Measurements from ENCODE around the gene KCNQ1. TPM values are rescaled to one million over a fixed set of nuclear protein-coding genes. Genes with fewer than 3 reads are reported as not detected.
A peak's percentile ranks its signal among the peaks of the same experiment; 100 is the strongest.

Gene KCNQ1
- total RNA-seq, 1 experiment from 2014 or later = 2.3 TPM

- Histone ChIP-seq H3K9ac (ENCODE audit: extremely low read depth, insufficient read length, low read length) (no peak overlapping the region), H3K18ac (ENCODE audit: insufficient read length, low read depth, low read length) (no peak overlapping the region), H3K79me2 (ENCODE audit: insufficient read depth, low read length) (no peaks in the 10 kb centered on the region), H3K56ac (ENCODE audit: insufficient read length, low read depth, low read length) (no peak overlapping the region), H4K8ac (replicated peaks; ENCODE audit: insufficient read length, low read depth, low read length) (no peak overlapping the region), H2BK15ac (ENCODE audit: low read depth, low read length) (no peak overlapping the region), H3K4ac (ENCODE audit: low read depth, low read length) (no peak overlapping the region), H2BK120ac (ENCODE audit: low read depth, low read length, poor library complexity, severe bottlenecking) (no peak overlapping the region), H3K4me2 (ENCODE audit: insufficient read depth, insufficient read length, low read length) (no peak overlapping the region), H2AFZ (ENCODE audit: low read length) (no peak overlapping the region), H2BK5ac (ENCODE audit: insufficient read length, low read length) (no peak overlapping the region), H3K27me3 (ENCODE audit: insufficient read depth, low read length) (no peaks in the 10 kb centered on the region; the same call in 1 of the 2 replicates), H3K79me1 (ENCODE audit: insufficient read depth, low read depth, low read length, poor library complexity, severe bottlenecking) (no peaks in the 10 kb centered on the region), H3K4me1 (ENCODE audit: insufficient read depth, low read length) (no peaks in the 10 kb centered on the region), H2AK5ac (ENCODE audit: insufficient read length, low read length) (no peak overlapping the region), H2BK20ac (ENCODE audit: low read depth, low read length, poor library complexity, severe bottlenecking) (no peak overlapping the region), H3K9me3 (ENCODE audit: control insufficient read depth, low read depth, low read length) (no peaks in the 10 kb centered on the region), H3K27ac (ENCODE audit: insufficient read length, low read depth, low read length) (no peak overlapping the region), H4K5ac (ENCODE audit: insufficient read length, low read depth, low read length) (no peak overlapping the region), H3K23me2 (ENCODE audit: insufficient read length, low read depth, low read length, poor library complexity, severe bottlenecking) (no peaks in the 10 kb centered on the region), H3K23ac (ENCODE audit: insufficient read length, low read depth, low read length) (no peak overlapping the region), H4K20me1 (ENCODE audit: control insufficient read depth, insufficient read depth, insufficient read length) (no peaks in the 10 kb centered on the region), H2BK12ac (ENCODE audit: insufficient read length, low read depth, low read length) (no peak overlapping the region), H3T11ph (ENCODE audit: low read length) (no peak overlapping the region), H3K14ac (ENCODE audit: insufficient read depth, low read length) (no peak overlapping the region), H4K91ac (ENCODE audit: insufficient read length, low read depth, low read length) (no peak overlapping the region)
- Mint-ChIP-seq H3K27me3 (ENCODE audit: low read depth) (peaks cover 63% of the 10 kb centered on the region), H3K36me3 (ENCODE audit: insufficient read depth in 1 of 3, low read depth in 3 of 3) (no peaks in the 10 kb centered on the region), H3K4me3 (no peak overlapping the region), H3K27ac (no peak overlapping the region; a peak in 1 of 7 replicates), H3K9me3 (no peaks in the 10 kb centered on the region), H3K4me1 (peaks cover 2 to 7% of the 10 kb centered on the region in 2 experiments; a peak in 2 of 4 replicates)
- no peak for TF ChIP-seq CTCF (conservative IDR thresholded peaks at IDR 0.05)
- WGBS (ENCODE audit: extremely low coverage, insufficient read length, low lambda C conversion rate) = no CpG with 5 or more reads among the region's 17 CpGs
- DNase-seq = peak; percentile 27
Observed at GRCh38 chr11:2579315-2580060, 134.7 kb downstream of the KCNQ1 start.

All from H9 (cell line).